AG10803 (cell line): ENCODE results near the gene ALK.

Experiments used
- DNase-seq: peaks from one replicate; pipeline ENCODE4 v3.0.0; 2010; ENCODE audit warnings: low read depth
- H3K4me3 ChIP-seq: 2 replicates; pipeline ENCODE4 v1.5.1; 2011; ENCODE audit warnings: mild to moderate bottlenecking, low read length, control low read depth
- CTCF ChIP-seq: conservative IDR thresholded peaks from 2 replicates; pipeline ENCODE4 v1.5.1; 2011; ENCODE audit warnings: mild to moderate bottlenecking, low read length, control low read depth, inconsistent platforms

Gene ALK

GRCh38 chr2:29589440-29590103, 331.8 kb downstream of the ALK start:
- no peak for TF ChIP-seq CTCF
- DNase-seq = no peak
- no peak overlapping the region for H3K4me3 ChIP-seq

GRCh38 chr2:29587402-29588190, 333.8 kb downstream of the ALK start:
- TF ChIP-seq CTCF = no peak
- peak; percentile 28 for DNase-seq
- no peak overlapping the region for H3K4me3 ChIP-seq

GRCh38 chr2:29586919-29587318, 334.5 kb downstream of the ALK start:
- no peak for TF ChIP-seq CTCF
- H3K4me3 ChIP-seq = no peak overlapping the region
- no peak for DNase-seq

GRCh38 chr2:29583548-29584156, 337.7 kb downstream of the ALK start:
- H3K4me3 ChIP-seq = no peak overlapping the region
- no peak for DNase-seq
- no peak for TF ChIP-seq CTCF

- no peak for TF ChIP-seq CTCF
- no peak overlapping the region for H3K4me3 ChIP-seq
- DNase-seq = peak; percentile 53
Observed at GRCh38 chr2:29583104-29583503, 338.3 kb downstream of the ALK start.

- TF ChIP-seq CTCF = no peak
- no peak overlapping the region for H3K4me3 ChIP-seq
- no peak for DNase-seq
Observed at GRCh38 chr2:29582062-29582461, 339.3 kb downstream of the ALK start.
